ENCODE data around the gene CNDP2. TPM values are rescaled to one million over a fixed set of nuclear protein-coding genes. Genes with fewer than 3 reads are reported as not detected.

Gene CNDP2
- total RNA-seq, 6 experiments from 2014 or later = 178 to 367 (median 230) TPM

DNA sequence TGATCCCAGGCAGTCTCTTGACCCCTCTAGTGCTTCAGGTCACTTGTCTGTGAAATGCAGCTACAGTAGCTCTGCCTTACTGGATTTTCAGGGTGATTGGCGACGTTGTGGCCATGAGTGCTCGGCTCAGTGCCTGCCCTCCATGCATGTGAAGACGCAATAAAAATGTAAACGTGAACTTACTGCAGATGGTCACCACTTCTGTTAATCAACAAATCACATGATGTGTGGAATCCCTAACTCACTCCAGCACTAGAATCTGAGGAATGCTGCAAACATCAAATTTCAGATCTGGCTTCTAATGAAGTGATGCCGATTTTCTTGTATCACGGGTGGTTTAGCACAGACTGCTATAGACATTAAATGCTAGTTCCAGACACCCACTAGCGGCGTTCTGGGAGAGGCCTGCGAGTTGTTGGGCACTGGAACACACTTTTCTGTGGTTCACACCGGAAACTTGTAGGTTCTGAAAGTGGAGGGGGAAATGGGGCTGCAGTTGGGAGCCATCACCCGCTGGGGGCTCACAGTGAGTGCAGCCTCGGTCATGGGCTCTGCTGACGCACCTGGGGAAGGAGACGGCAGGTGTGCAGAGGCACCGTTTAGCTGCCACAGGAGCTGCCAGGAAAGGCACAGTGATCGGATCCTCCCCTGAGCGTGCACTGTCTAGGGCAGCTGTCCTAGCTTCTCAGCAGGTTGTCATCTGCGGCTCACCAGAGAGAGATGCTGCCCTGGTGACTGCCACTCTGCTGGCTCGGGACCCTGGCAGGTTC, 44.7 kb downstream of the CNDP2 start:
- Histone ChIP-seq H3K4me1 (peaks cover 0 to 37% (median 15%) of the 10 kb centered on the region in 4 donors), H3K36me3 (no peaks in the 10 kb centered on the region), H3K9me3 (no peaks in the 10 kb centered on the region), H3K4me3 (no peak overlapping the region), H3K27me3 (no peaks in the 10 kb centered on the region), H3K27ac (peak overlapping the region in 2 of 3 donors; percentile 90 to 95)
- 68% methylated on average over 13 of the region's 20 CpGs for WGBS (ENCODE audit: insufficient coverage, low coverage, low lambda C conversion rate, missing lambda C conversion rate)
- ATAC-seq (peak in 2 of 4 donors; percentile 1), DNase-seq (peak in 1 of 3 donors; percentile 43)
- intact Hi-C loops (cut with DNase I) = no loop called here
- TF ChIP-seq, protein P1, sequence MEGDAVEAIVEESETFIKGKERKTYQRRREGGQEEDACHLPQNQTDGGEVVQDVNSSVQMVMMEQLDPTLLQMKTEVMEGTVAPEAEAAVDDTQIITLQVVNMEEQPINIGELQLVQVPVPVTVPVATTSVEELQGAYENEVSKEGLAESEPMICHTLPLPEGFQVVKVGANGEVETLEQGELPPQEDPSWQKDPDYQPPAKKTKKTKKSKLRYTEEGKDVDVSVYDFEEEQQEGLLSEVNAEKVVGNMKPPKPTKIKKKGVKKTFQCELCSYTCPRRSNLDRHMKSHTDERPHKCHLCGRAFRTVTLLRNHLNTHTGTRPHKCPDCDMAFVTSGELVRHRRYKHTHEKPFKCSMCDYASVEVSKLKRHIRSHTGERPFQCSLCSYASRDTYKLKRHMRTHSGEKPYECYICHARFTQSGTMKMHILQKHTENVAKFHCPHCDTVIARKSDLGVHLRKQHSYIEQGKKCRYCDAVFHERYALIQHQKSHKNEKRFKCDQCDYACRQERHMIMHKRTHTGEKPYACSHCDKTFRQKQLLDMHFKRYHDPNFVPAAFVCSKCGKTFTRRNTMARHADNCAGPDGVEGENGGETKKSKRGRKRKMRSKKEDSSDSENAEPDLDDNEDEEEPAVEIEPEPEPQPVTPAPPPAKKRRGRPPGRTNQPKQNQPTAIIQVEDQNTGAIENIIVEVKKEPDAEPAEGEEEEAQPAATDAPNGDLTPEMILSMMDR (IDR thresholded peaks at IDR 0.05) = no peak

DNA sequence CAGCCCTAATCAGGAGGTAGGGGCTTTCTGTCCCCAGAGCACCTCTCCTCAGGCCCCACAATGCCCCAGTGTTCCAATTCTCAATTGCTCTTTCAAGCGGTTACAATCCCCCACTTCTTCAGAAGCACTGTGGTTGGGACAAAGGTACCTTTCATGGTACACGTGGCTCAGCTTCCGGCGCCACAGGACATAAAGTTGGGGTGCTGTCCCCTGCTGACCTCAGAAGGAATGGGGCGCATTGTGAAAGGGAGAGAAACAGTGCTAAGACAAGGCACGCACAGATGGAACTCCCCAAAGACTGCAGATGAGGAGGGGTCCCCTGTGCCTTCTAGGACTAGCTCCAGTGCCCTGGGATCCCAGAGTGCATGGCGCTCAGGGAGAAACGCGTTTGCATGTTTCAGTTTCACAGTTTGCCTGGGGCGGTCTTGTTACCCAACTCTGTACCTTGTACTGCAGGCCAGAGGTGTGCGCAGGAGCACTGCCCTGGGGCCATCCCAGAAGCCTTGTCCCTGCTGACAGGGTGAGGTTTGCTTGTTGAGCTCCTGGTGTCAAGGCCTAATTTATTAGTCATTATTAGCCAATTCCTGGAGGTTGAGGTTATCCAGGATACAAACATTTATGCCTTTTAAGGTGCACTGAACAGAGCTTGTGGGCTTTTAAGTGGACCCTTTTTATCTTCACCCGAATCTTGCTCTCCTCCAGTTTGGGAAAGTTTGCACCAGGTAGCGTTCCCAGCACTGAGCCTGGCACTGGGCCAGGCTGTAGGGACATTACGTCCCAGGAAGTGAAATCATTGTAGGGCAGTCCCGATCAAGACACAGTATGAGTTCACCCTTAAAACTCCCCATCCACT, 45.8 kb downstream of the CNDP2 start:
- peak; percentile 83 to 94 (median 92) for DNase-seq
- Histone ChIP-seq H3K27me3 (no peaks in the 10 kb centered on the region), H3K4me1 (peaks cover 0 to 37% (median 15%) of the 10 kb centered on the region in 4 donors), H3K36me3 (no peaks in the 10 kb centered on the region), H3K4me3 (peak overlapping the region in 2 of 3 donors; percentile 15 to 23), H3K9me3 (no peaks in the 10 kb centered on the region), H3K27ac (peak overlapping the region; percentile 79 to 95 (median 90))
- TF ChIP-seq, protein P1 (IDR thresholded peaks at IDR 0.05) = no peak
- peak; percentile 76 for TF ChIP-seq POLR2A (IDR thresholded peaks at IDR 0.05)
- intact Hi-C loops (cut with DNase I) = no loop called here
- 22% methylated on average over 6 of the region's 15 CpGs for WGBS (ENCODE audit: insufficient coverage, low coverage, low lambda C conversion rate, missing lambda C conversion rate)
- peak; percentile 88 to 98 (median 92) for ATAC-seq

DNA sequence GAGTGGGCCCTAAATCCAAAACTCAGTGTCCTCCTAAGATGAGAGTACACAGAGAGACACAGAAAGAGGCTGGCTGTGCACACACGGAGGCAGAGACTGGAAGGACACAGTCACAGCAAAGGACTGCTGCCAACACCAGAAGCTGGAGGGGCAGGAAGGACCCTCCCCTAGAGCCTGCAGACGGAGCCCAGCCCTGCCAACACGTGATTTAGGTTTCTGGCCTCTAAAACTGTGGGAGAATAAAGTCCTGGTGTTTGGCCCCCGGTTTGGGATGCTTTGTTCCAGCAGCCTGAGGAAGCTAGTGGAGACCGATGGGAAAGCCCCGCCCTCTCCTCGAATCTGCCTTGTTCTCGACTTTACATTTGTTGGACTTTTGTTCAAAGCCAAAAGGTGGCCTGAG, 48.7 kb downstream of the CNDP2 start:
- H3K36me3 ChIP-seq = no peaks in the 10 kb centered on the region
- ATAC-seq (no peak), DNase-seq (peak in 1 of 3 donors; percentile 32)
- H3K27ac ChIP-seq = no peak overlapping the region
- TF ChIP-seq, protein P1 (IDR thresholded peaks at IDR 0.05) = no peak
- TF ChIP-seq POLR2A (IDR thresholded peaks at IDR 0.05) = no peak
- no peaks in the 10 kb centered on the region for H3K9me3 ChIP-seq
- no peaks in the 10 kb centered on the region for H3K27me3 ChIP-seq
- peaks cover 0 to 28% (median 12%) of the 10 kb centered on the region in 4 donors for H3K4me1 ChIP-seq
- intact Hi-C loops (cut with DNase I) = no loop called here
- WGBS (ENCODE audit: insufficient coverage, low coverage, low lambda C conversion rate, missing lambda C conversion rate) = 65% methylated on average over 7 of the region's 8 CpGs
- no peak overlapping the region for H3K4me3 ChIP-seq

DNA sequence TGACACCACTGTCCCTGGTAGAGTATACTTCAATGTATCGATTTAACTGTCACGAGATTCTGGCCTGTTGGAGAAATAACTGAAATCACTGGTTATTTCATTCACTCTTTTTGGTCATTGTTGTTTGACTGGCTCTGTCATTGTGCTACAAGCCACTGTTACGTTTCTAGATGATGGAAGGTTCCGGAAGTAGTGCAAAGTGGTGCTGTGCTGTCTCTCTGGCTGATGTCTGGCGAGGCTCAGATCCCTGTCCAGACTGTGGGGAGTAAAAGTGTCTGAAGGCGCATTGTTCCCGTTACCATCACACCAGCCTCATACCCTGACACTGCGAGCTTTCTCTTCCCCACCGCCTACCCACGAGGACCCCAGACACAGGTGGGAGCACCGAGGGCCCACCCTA, 49.8 kb downstream of the CNDP2 start:
- WGBS (ENCODE audit: insufficient coverage, low coverage, low lambda C conversion rate, missing lambda C conversion rate) = 92% methylated on average over 6 of the region's 11 CpGs
- DNase-seq (no peak), ATAC-seq (no peak)
- intact Hi-C loops (cut with DNase I) = no loop called here
- Histone ChIP-seq H3K9me3 (no peaks in the 10 kb centered on the region), H3K4me1 (peaks cover 0 to 25% (median 11%) of the 10 kb centered on the region in 4 donors), H3K36me3 (no peaks in the 10 kb centered on the region), H3K4me3 (no peak overlapping the region), H3K27me3 (no peaks in the 10 kb centered on the region), H3K27ac (no peak overlapping the region)
- TF ChIP-seq POLR2A (IDR thresholded peaks at IDR 0.05) = no peak
- TF ChIP-seq, protein P1 (IDR thresholded peaks at IDR 0.05) = no peak
